NCI-H2196 (cell line): ENCODE data around the gene SPACA7.

Experiments used
- DNase-seq: peaks from one replicate; lab custom pipeline; 2025; ENCODE audit not compliant: unreplicated experiment; lab: John Stamatoyannopoulos, UW

The SPACA7 gene

GRCh38 chr13:112462408-112462807 is 86.3 kb downstream of the SPACA7 start:
- DNase-seq: no peak

GRCh38 chr13:112464720-112465119 is 88.6 kb downstream of the SPACA7 start:
- DNase-seq: no peak

GRCh38 chr13:112465251-112466131 is 89.3 kb downstream of the SPACA7 start:
- no peak for DNase-seq

- no peak for DNase-seq
These were observed 90.2 kb downstream of the SPACA7 start for GRCh38 chr13:112466132-112467058.

- DNase-seq: no peak
These were observed 91.1 kb downstream of the SPACA7 start for GRCh38 chr13:112467236-112467635.

- no peak for DNase-seq
These were observed 91.9 kb downstream of the SPACA7 start for GRCh38 chr13:112468069-112468468.

- DNase-seq: no peak
These were observed 93.1 kb downstream of the SPACA7 start for GRCh38 chr13:112469071-112469745.

- no peak for DNase-seq
These were observed 97.7 kb downstream of the SPACA7 start for GRCh38 chr13:112473818-112474217.

- no peak for DNase-seq
These were observed 98.7 kb downstream of the SPACA7 start for GRCh38 chr13:112474869-112475268.

- no peak for DNase-seq
These were observed 99.7 kb downstream of the SPACA7 start for GRCh38 chr13:112475889-112476288.

GRCh38 chr13:112477070-112477619 is 101.0 kb downstream of the SPACA7 start:
- no peak for DNase-seq

GRCh38 chr13:112479389-112479788 is 103.2 kb downstream of the SPACA7 start:
- DNase-seq: no peak

- DNase-seq: no peak
These were observed 105.3 kb downstream of the SPACA7 start for GRCh38 chr13:112481458-112481857.

- DNase-seq: no peak
These were observed 107.1 kb downstream of the SPACA7 start for GRCh38 chr13:112483299-112483698.
